GM12878 (cell line): Measurements from ENCODE around the gene TNS4. TPM values are rescaled to one million over a fixed set of nuclear protein-coding genes. Genes with fewer than 3 reads are reported as not detected.
A peak's percentile ranks its signal among the peaks of the same experiment; 100 is the strongest.

Experiments used
- CHD4 ChIP-seq: fragments of 200-600 bp; sonication (generic); IDR thresholded peaks from 2 replicates; pipeline ENCODE4 v1.6.1; 2016; ENCODE audit warnings: mild to moderate bottlenecking
- HDAC2 ChIP-seq: fragments of 200-600 bp; sonication (generic); IDR thresholded peaks from 2 replicates; pipeline ENCODE4 v1.6.1; 2017
- IRF4 ChIP-seq: IDR thresholded peaks from 2 replicates; pipeline ENCODE4 v1.6.1; 2011; ENCODE audit warnings: low read depth, low read length
- KAT2A ChIP-seq: conservative IDR thresholded peaks from 2 replicates; pipeline ENCODE4 v1.6.1; 2011; ENCODE audit warnings: low read depth, low read length; ENCODE audit not compliant: control insufficient read depth
- NFYB ChIP-seq: IDR thresholded peaks from 2 replicates; pipeline ENCODE4 v1.6.1; 2011; ENCODE audit warnings: low read depth, mild to moderate bottlenecking, low read length, improper control_type of control experiment, moderate library complexity; ENCODE audit not compliant: insufficient read depth
- NR2C1 ChIP-seq: fragments of 450-650 bp; IDR thresholded peaks from 2 replicates; pipeline ENCODE4 v1.6.1; 2017; ENCODE audit warnings: antibody characterized with exemption, mild to moderate bottlenecking, moderate library complexity
- NR2C2 ChIP-seq: IDR thresholded peaks from 2 replicates; pipeline ENCODE4 v1.6.1; 2011; ENCODE audit warnings: borderline replicate concordance, low read depth; ENCODE audit not compliant: control insufficient read depth, insufficient read length
- PAX5 ChIP-seq: IDR thresholded peaks from 2 replicates; pipeline ENCODE4 v1.6.1; 2011; ENCODE audit warnings: low read depth, low read length, borderline replicate concordance
- RAD21 ChIP-seq: IDR thresholded peaks from 2 replicates; pipeline ENCODE4 v1.6.1; 2011; ENCODE audit warnings: mild to moderate bottlenecking, low read depth, low read length, moderate library complexity; ENCODE audit not compliant: insufficient read depth
- RFX5 ChIP-seq: IDR thresholded peaks from 2 replicates; pipeline ENCODE4 v1.6.1; 2011; ENCODE audit warnings: low read depth, low read length, improper control_type of control experiment
- RUNX3 ChIP-seq: IDR thresholded peaks from 2 replicates; pipeline ENCODE4 v1.6.1; 2012; ENCODE audit warnings: low read length, inconsistent platforms
- TBL1XR1 ChIP-seq: IDR thresholded peaks from 2 replicates; pipeline ENCODE4 v1.6.1; 2012; ENCODE audit warnings: low read depth, low read length, improper control_type of control experiment
- TCF12 ChIP-seq: IDR thresholded peaks from 2 replicates; pipeline ENCODE4 v1.6.1; 2011; ENCODE audit warnings: low read depth, mild to moderate bottlenecking, low read length
- YY1 ChIP-seq: IDR thresholded peaks from 2 replicates; pipeline ENCODE4 v1.6.1; 2011; ENCODE audit warnings: low read depth, mild to moderate bottlenecking, low read length
- ZBTB33 ChIP-seq: fragments of 450-650 bp; IDR thresholded peaks from 2 replicates; pipeline ENCODE4 v1.6.1; 2017; ENCODE audit warnings: mild to moderate bottlenecking
- ZZZ3 ChIP-seq: IDR thresholded peaks from 2 replicates; pipeline ENCODE4 v1.6.1; 2011; ENCODE audit warnings: low read depth; ENCODE audit not compliant: control insufficient read depth, insufficient read length
- polyA plus RNA-seq, 11 experiments: library from polyadenylated mRNA; depleted of rRNA in 4 of 11; unstranded in 6 of 11; stranded (reverse) in 5 of 11; fragments of >200 nt; fragmentation: Nextera tagmentation in 4 of 11; fragmentation: Illumina TruSeq in 1 of 11; extraction: Ambion mirVana in 4 of 11; extraction: Trizol in 1 of 11; gene quantifications; 1 replicate in 1 of 11; 2 replicates in 10 of 11; pipeline versions ENCODE4 v1.2.1 to v1.2.3, GENCODE V29; 2011 to 2016; ENCODE audit warnings: inconsistent platforms in 2 of 11, missing spikeins in 2 of 11, low read depth in 1 of 11
- total RNA-seq, 4 experiments: library from RNA; depleted of rRNA in 3 of 4; stranded (reverse); fragments of >200 nt in 3 of 4; fragmentation: Illumina TruSeq in 1 of 4; extraction: Trizol in 1 of 4; gene quantifications; 2 replicates each; pipeline versions ENCODE4 v1.2.1 to v1.2.3, GENCODE V29; 2013 to 2021
- TF ChIP-seq, protein P1 (sequence below): fragments of 450-650 bp; IDR thresholded peaks from 2 replicates; pipeline ENCODE4 v1.6.1; 2014; ENCODE audit warnings: mild to moderate bottlenecking
- TF ChIP-seq, protein P2 (sequence below): fragments of 450-650 bp; IDR thresholded peaks from 2 replicates; pipeline ENCODE4 v1.6.1; 2017; ENCODE audit warnings: mild to moderate bottlenecking, low read depth, inconsistent platforms; ENCODE audit not compliant: poor library complexity, severe bottlenecking
- TF ChIP-seq, protein P3 (sequence below): fragments of 450-650 bp; IDR thresholded peaks from 2 replicates; pipeline ENCODE4 v1.6.1; 2017; ENCODE audit warnings: borderline replicate concordance
- TF ChIP-seq, protein P4 (sequence below): fragments of 450-650 bp; IDR thresholded peaks from 2 replicates; pipeline ENCODE4 v1.6.1; 2017; ENCODE audit warnings: mild to moderate bottlenecking, moderate library complexity

TNS4 gene
- total and polyA plus RNA-seq, 10 of the 15 experiments (the other 5 are each of a cell fraction or from before 2014, with no cell fraction given), result 0.10 to 0.90 (median 0.68) TPM; not detected in 2

DNA sequence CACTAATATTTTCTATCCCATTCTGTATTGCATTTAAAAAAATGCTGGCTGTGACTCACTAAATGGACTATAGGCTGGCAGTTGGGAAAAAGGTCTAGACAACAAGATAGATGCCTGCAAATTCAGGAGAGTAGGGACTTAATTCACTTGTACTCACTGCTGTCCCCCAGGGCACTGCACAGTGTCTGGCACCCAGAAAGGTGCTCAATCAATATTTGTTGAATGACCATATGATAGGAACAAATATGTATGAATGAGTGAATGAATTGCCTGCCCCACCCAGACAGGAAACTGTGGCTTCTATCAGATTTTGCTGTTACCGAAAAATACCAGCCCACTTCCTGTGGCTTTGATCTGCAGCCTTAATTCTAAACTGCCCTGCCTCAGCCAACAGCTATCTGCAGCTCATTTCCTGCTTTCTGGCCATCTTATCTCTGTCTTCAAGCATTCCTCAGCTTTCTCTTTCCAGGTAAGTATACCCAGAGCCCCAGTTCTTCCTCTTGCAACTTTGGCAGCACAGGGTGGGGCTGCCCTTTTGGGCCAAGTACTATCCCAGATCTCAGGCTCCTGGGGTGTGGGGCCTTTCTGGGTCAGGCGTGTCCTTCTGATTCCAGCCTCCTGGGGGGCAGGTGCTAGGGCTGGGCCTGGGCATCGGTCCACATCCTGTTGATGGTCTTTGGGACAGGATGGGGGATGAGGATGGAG is 15.3 kb upstream of the TNS4 start (continued):
- TF ChIP-seq KAT2A (no peak), ZBTB33 (no peak), RAD21 (no peak), RUNX3 (peak; percentile 95), CHD4 (no peak), PAX5 (no peak), YY1 (0 out of 2 replicates have a peak, but pooled peaks have one; percentile 51), ZZZ3 (no peak), TBL1XR1 (0 out of 2 replicates have a peak, but pooled peaks have one; percentile 29), TCF12 (no peak), HDAC2 (no peak), NR2C2 (no peak), NR2C1 (no peak), NFYB (0 out of 2 replicates have a peak, but pooled peaks have one; percentile 44), IRF4 (no peak), RFX5 (no peak)
- TF ChIP-seq, protein P1, sequence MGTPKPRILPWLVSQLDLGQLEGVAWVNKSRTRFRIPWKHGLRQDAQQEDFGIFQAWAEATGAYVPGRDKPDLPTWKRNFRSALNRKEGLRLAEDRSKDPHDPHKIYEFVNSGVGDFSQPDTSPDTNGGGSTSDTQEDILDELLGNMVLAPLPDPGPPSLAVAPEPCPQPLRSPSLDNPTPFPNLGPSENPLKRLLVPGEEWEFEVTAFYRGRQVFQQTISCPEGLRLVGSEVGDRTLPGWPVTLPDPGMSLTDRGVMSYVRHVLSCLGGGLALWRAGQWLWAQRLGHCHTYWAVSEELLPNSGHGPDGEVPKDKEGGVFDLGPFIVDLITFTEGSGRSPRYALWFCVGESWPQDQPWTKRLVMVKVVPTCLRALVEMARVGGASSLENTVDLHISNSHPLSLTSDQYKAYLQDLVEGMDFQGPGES, result no peak
- TF ChIP-seq, protein P2, sequence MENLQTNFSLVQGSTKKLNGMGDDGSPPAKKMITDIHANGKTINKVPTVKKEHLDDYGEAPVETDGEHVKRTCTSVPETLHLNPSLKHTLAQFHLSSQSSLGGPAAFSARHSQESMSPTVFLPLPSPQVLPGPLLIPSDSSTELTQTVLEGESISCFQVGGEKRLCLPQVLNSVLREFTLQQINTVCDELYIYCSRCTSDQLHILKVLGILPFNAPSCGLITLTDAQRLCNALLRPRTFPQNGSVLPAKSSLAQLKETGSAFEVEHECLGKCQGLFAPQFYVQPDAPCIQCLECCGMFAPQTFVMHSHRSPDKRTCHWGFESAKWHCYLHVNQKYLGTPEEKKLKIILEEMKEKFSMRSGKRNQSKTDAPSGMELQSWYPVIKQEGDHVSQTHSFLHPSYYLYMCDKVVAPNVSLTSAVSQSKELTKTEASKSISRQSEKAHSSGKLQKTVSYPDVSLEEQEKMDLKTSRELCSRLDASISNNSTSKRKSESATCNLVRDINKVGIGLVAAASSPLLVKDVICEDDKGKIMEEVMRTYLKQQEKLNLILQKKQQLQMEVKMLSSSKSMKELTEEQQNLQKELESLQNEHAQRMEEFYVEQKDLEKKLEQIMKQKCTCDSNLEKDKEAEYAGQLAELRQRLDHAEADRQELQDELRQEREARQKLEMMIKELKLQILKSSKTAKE, result no peak
- TF ChIP-seq, protein P3, sequence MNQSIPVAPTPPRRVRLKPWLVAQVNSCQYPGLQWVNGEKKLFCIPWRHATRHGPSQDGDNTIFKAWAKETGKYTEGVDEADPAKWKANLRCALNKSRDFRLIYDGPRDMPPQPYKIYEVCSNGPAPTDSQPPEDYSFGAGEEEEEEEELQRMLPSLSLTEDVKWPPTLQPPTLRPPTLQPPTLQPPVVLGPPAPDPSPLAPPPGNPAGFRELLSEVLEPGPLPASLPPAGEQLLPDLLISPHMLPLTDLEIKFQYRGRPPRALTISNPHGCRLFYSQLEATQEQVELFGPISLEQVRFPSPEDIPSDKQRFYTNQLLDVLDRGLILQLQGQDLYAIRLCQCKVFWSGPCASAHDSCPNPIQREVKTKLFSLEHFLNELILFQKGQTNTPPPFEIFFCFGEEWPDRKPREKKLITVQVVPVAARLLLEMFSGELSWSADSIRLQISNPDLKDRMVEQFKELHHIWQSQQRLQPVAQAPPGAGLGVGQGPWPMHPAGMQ, result no peak
- TF ChIP-seq, protein P4, sequence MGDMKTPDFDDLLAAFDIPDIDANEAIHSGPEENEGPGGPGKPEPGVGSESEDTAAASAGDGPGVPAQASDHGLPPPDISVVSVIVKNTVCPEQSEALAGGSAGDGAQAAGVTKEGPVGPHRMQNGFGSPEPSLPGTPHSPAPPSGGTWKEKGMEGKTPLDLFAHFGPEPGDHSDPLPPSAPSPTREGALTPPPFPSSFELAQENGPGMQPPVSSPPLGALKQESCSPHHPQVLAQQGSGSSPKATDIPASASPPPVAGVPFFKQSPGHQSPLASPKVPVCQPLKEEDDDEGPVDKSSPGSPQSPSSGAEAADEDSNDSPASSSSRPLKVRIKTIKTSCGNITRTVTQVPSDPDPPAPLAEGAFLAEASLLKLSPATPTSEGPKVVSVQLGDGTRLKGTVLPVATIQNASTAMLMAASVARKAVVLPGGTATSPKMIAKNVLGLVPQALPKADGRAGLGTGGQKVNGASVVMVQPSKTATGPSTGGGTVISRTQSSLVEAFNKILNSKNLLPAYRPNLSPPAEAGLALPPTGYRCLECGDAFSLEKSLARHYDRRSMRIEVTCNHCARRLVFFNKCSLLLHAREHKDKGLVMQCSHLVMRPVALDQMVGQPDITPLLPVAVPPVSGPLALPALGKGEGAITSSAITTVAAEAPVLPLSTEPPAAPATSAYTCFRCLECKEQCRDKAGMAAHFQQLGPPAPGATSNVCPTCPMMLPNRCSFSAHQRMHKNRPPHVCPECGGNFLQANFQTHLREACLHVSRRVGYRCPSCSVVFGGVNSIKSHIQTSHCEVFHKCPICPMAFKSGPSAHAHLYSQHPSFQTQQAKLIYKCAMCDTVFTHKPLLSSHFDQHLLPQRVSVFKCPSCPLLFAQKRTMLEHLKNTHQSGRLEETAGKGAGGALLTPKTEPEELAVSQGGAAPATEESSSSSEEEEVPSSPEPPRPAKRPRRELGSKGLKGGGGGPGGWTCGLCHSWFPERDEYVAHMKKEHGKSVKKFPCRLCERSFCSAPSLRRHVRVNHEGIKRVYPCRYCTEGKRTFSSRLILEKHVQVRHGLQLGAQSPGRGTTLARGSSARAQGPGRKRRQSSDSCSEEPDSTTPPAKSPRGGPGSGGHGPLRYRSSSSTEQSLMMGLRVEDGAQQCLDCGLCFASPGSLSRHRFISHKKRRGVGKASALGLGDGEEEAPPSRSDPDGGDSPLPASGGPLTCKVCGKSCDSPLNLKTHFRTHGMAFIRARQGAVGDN, result no peak
